Liver (tissue), 9 donors: ENCODE measurements around the gene ACTR6. TPM values are rescaled to one million over a fixed set of nuclear protein-coding genes. Genes with fewer than 3 reads are reported as not detected.

ENCODE experiments used
- DNase-seq: peaks from one replicate; pipeline ENCODE4 v3.0.0-alpha.2; 2017; ENCODE audit warnings: low spot score
- H3K27ac ChIP-seq, 2 donors: one replicate each; pipeline ENCODE4 v1.7.0; 2013; ENCODE audit warnings: inconsistent platforms in 2 of 2, low read length in 2 of 2, control low read depth in 1 of 2, low read depth in 1 of 2, mild to moderate bottlenecking in 1 of 2
- H3K27me3 ChIP-seq, 4 donors: one replicate each; pipeline versions ENCODE4 v1.6.1 to v1.7.0; 2013; ENCODE audit warnings: low read length in 3 of 4, inconsistent platforms in 1 of 4, mild to moderate bottlenecking in 1 of 4, moderate library complexity in 1 of 4; ENCODE audit not compliant: control insufficient read depth in 4 of 4, insufficient read depth in 4 of 4
- H3K36me3 ChIP-seq, 4 donors: one replicate each; pipeline versions ENCODE4 v1.6.1 to v1.7.0; 2013; ENCODE audit warnings: low read length in 3 of 4, mild to moderate bottlenecking in 3 of 4, low read depth in 1 of 4, moderate library complexity in 1 of 4; ENCODE audit not compliant: control insufficient read depth in 4 of 4, insufficient read depth in 3 of 4
- H3K4me1 ChIP-seq, 4 donors: one replicate each; pipeline versions ENCODE4 v1.6.1 to v1.7.0; 2013; ENCODE audit warnings: low read length in 3 of 4, mild to moderate bottlenecking in 3 of 4, moderate library complexity in 1 of 4; ENCODE audit not compliant: control insufficient read depth in 4 of 4, insufficient read depth in 4 of 4
- H3K4me3 ChIP-seq, 3 donors: one replicate each; pipeline versions ENCODE4 v1.6.1 to v1.7.0; 2013; ENCODE audit warnings: low read length in 3 of 3, control low read depth in 1 of 3, low read depth in 1 of 3, mild to moderate bottlenecking in 1 of 3
- H3K9ac ChIP-seq, 2 donors: one replicate each; pipeline ENCODE4 v1.7.0; 2013; ENCODE audit warnings: low read length in 2 of 2, mild to moderate bottlenecking in 2 of 2, moderate library complexity in 2 of 2, control low read depth in 1 of 2, low read depth in 1 of 2
- H3K9me3 ChIP-seq, 4 donors: one replicate each; pipeline versions ENCODE4 v1.6.1 to v1.7.0; 2013; ENCODE audit warnings: low read length in 3 of 4; ENCODE audit not compliant: control insufficient read depth in 4 of 4
- ATF3 ChIP-seq: IDR thresholded peaks from 2 replicates; pipeline ENCODE4 v1.6.1; 2016; ENCODE audit warnings: antibody characterized with exemption
- EGR1 ChIP-seq, 2 donors: IDR thresholded peaks; 2 replicates each; pipeline ENCODE4 v1.6.1; 2016 to 2018; ENCODE audit warnings: antibody characterized with exemption in 2 of 2, low read depth in 2 of 2
- FOXA1 ChIP-seq: IDR thresholded peaks from 2 replicates; pipeline ENCODE4 v1.6.1; 2016; ENCODE audit warnings: antibody characterized with exemption
- FOXA2 ChIP-seq: IDR thresholded peaks from 2 replicates; pipeline ENCODE4 v1.6.1; 2016; ENCODE audit warnings: antibody characterized with exemption
- GABPA ChIP-seq, 2 donors: IDR thresholded peaks in 1 of 2; conservative IDR thresholded peaks in 1 of 2; 2 replicates each; pipeline ENCODE4 v1.6.1; 2016; ENCODE audit warnings: antibody characterized with exemption in 2 of 2, mild to moderate bottlenecking in 1 of 2, moderate library complexity in 1 of 2
- HNF4A ChIP-seq, 2 donors: conservative IDR thresholded peaks; 2 replicates each; pipeline ENCODE4 v1.6.1; 2016; ENCODE audit warnings: antibody characterized with exemption in 2 of 2, mild to moderate bottlenecking in 2 of 2
- HNF4G ChIP-seq: IDR thresholded peaks from 2 replicates; pipeline ENCODE4 v1.6.1; 2016; ENCODE audit warnings: antibody characterized with exemption
- JUND ChIP-seq, 2 donors: IDR thresholded peaks; 2 replicates each; pipeline ENCODE4 v1.6.1; 2016; ENCODE audit warnings: antibody characterized with exemption in 2 of 2
- NR2F2 ChIP-seq: IDR thresholded peaks from 2 replicates; pipeline ENCODE4 v1.6.1; 2016; ENCODE audit warnings: antibody characterized with exemption
- RAD21 ChIP-seq, 2 donors: IDR thresholded peaks; 2 replicates each; pipeline ENCODE4 v1.6.1; 2016; ENCODE audit warnings: antibody characterized with exemption in 2 of 2, mild to moderate bottlenecking in 2 of 2
- RXRA ChIP-seq, 2 donors: IDR thresholded peaks; 2 replicates each; pipeline ENCODE4 v1.6.1; 2017 to 2018; ENCODE audit warnings: antibody characterized with exemption in 2 of 2, mild to moderate bottlenecking in 1 of 2
- SP1 ChIP-seq: IDR thresholded peaks from 2 replicates; pipeline ENCODE4 v1.6.1; 2018; ENCODE audit warnings: antibody characterized with exemption, mild to moderate bottlenecking
- TAF1 ChIP-seq: conservative IDR thresholded peaks from 2 replicates; pipeline ENCODE4 v1.6.1; 2016; ENCODE audit warnings: antibody characterized with exemption, mild to moderate bottlenecking
- YY1 ChIP-seq: IDR thresholded peaks from 2 replicates; pipeline ENCODE4 v1.6.1; 2016; ENCODE audit warnings: antibody characterized with exemption, mild to moderate bottlenecking
- WGBS: extraction: QIAGEN DNeasy Blood & Tissue Kit; methylation state at CpG from one replicate; pipeline ENCODE4 v1.1.7; 2013; 5-methylcytosine and 5-hydroxymethylcytosine counted together
- polyA plus RNA-seq, 2 donors: library from polyadenylated mRNA; stranded (reverse) in 1 of 2; unstranded in 1 of 2; fragments of 200-250 nt in 1 of 2; fragments of >200 nt in 1 of 2; fragmentation: Nextera tagmentation in 1 of 2; extraction: Ambion mirVana in 1 of 2; gene quantifications; one replicate each; pipeline versions ENCODE4 v1.2.1 to v1.2.3, GENCODE V29; 2013 to 2015
- total RNA-seq, 2 donors: library from RNA; depleted of rRNA; stranded (reverse); fragments of >200 nt; gene quantifications; one replicate each; pipeline ENCODE4 v1.2.3, GENCODE V29; 2014
- TF ChIP-seq, protein P1 (sequence below): fragments of 150-350 bp; IDR thresholded peaks from 2 replicates; pipeline ENCODE4 v1.5.1; 2017; ENCODE audit warnings: improper control_type of control experiment, low read depth, low read length; ENCODE audit not compliant: missing input control
- TF ChIP-seq, protein P2 (sequence below): IDR thresholded peaks from 2 replicates; pipeline ENCODE4 v1.6.1; 2016; ENCODE audit warnings: antibody characterized with exemption
- TF ChIP-seq, protein P3 (sequence below): IDR thresholded peaks from 2 replicates; pipeline ENCODE4 v1.6.1; 2016; ENCODE audit warnings: antibody characterized with exemption
- donor health status: healthy.
- donor health status: healthy.
- donor health status: healthy.
- donor health status: healthy.
- donor health status: healthy.

Gene ACTR6
- total and polyA plus RNA-seq, 4 donors, result 6.9 to 9.7 (median 8.7) TPM

- no peak for DNase-seq
- WGBS, result 45% methylated on average over 7 of the region's 7 CpGs
- H3K4me1 ChIP-seq, result peaks cover 0 to 4% (median 0%) of the 10 kb centered on the region in 4 donors
- no peaks in the 10 kb centered on the region for H3K9me3 ChIP-seq
- H3K4me3 ChIP-seq, result no peak overlapping the region
- no peaks in the 10 kb centered on the region for H3K27me3 ChIP-seq
- H3K27ac ChIP-seq, result no peak overlapping the region
- no peak overlapping the region for H3K9ac ChIP-seq
- H3K36me3 ChIP-seq, result no peaks in the 10 kb centered on the region
- TF ChIP-seq HNF4A (conservative IDR thresholded peaks at IDR 0.05) (no peak), RAD21 (IDR thresholded peaks at IDR 0.05) (peak; percentile 95)
- TF ChIP-seq, protein P1, sequence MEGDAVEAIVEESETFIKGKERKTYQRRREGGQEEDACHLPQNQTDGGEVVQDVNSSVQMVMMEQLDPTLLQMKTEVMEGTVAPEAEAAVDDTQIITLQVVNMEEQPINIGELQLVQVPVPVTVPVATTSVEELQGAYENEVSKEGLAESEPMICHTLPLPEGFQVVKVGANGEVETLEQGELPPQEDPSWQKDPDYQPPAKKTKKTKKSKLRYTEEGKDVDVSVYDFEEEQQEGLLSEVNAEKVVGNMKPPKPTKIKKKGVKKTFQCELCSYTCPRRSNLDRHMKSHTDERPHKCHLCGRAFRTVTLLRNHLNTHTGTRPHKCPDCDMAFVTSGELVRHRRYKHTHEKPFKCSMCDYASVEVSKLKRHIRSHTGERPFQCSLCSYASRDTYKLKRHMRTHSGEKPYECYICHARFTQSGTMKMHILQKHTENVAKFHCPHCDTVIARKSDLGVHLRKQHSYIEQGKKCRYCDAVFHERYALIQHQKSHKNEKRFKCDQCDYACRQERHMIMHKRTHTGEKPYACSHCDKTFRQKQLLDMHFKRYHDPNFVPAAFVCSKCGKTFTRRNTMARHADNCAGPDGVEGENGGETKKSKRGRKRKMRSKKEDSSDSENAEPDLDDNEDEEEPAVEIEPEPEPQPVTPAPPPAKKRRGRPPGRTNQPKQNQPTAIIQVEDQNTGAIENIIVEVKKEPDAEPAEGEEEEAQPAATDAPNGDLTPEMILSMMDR, result peak; percentile 78
Measured at GRCh38 chr12:100234591-100235304, 34.1 kb downstream of the ACTR6 start.

GRCh38 chr12:100238801-100239200, 38.2 kb downstream of the ACTR6 start:
- Histone ChIP-seq H3K9me3 (no peaks in the 10 kb centered on the region), H3K4me1 (peaks cover 0 to 4% (median 0%) of the 10 kb centered on the region in 4 donors), H3K36me3 (no peaks in the 10 kb centered on the region), H3K4me3 (no peak overlapping the region), H3K9ac (no peak overlapping the region), H3K27me3 (no peaks in the 10 kb centered on the region), H3K27ac (no peak overlapping the region)
- TF ChIP-seq SP1, result no peak
- no peak for TF ChIP-seq RAD21 (IDR thresholded peaks at IDR 0.05)
- TF ChIP-seq NR2F2, result no peak
- no peak for TF ChIP-seq HNF4G
- peak; percentile 35 to 51 for TF ChIP-seq HNF4A (conservative IDR thresholded peaks at IDR 0.05)
- DNase-seq, result no peak
- 54% methylated on average over 3 of the region's 3 CpGs for WGBS

DNA sequence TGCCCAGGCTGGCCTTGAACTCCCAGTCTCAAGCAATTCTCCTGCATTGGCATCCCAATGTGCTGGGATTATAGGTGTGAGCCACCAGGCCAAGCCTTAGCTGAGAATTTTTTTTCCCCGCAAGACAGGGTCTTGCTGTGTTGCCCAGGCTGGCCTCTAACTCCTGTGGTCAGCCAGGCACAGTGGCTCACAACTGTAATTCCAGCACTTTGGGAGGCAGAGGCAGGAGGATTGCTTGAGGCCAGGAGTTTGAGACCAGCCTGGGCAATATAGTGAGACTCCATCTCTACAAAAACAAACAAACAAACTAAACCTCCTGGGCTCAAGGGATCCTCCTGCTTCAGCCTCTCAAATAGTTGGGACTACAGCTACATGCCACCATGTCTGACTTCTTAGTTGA, 39.0 kb downstream of the ACTR6 start:
- peaks cover 0 to 4% (median 0%) of the 10 kb centered on the region in 4 donors for H3K4me1 ChIP-seq
- no peak overlapping the region for H3K27ac ChIP-seq
- H3K27me3 ChIP-seq, result no peaks in the 10 kb centered on the region
- TF ChIP-seq RAD21 (IDR thresholded peaks at IDR 0.05) (no peak), FOXA1 (no peak), SP1 (no peak), YY1 (no peak), HNF4A (conservative IDR thresholded peaks at IDR 0.05) (no peak), GABPA (IDR thresholded peaks at IDR 0.05 in 1 of 2, conservative IDR thresholded peaks at IDR 0.05 in 1 of 2) (no peak), HNF4G (no peak), FOXA2 (no peak)
- 96% methylated on average over 1 of the region's 1 CpG for WGBS
- no peak overlapping the region for H3K4me3 ChIP-seq
- no peak overlapping the region for H3K9ac ChIP-seq
- no peak for DNase-seq
- H3K36me3 ChIP-seq, result no peaks in the 10 kb centered on the region
- H3K9me3 ChIP-seq, result no peaks in the 10 kb centered on the region

- Histone ChIP-seq H3K36me3 (no peaks in the 10 kb centered on the region), H3K27ac (no peak overlapping the region), H3K9ac (no peak overlapping the region), H3K27me3 (no peaks in the 10 kb centered on the region), H3K4me1 (peaks cover 0 to 4% (median 0%) of the 10 kb centered on the region in 4 donors), H3K4me3 (no peak overlapping the region), H3K9me3 (no peaks in the 10 kb centered on the region)
- no peak for DNase-seq
- 87% methylated on average over 5 of the region's 5 CpGs for WGBS
- TF ChIP-seq YY1, result no peak
- TF ChIP-seq, protein P2, sequence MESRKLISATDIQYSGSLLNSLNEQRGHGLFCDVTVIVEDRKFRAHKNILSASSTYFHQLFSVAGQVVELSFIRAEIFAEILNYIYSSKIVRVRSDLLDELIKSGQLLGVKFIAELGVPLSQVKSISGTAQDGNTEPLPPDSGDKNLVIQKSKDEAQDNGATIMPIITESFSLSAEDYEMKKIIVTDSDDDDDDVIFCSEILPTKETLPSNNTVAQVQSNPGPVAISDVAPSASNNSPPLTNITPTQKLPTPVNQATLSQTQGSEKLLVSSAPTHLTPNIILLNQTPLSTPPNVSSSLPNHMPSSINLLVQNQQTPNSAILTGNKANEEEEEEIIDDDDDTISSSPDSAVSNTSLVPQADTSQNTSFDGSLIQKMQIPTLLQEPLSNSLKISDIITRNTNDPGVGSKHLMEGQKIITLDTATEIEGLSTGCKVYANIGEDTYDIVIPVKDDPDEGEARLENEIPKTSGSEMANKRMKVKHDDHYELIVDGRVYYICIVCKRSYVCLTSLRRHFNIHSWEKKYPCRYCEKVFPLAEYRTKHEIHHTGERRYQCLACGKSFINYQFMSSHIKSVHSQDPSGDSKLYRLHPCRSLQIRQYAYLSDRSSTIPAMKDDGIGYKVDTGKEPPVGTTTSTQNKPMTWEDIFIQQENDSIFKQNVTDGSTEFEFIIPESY, result no peak
- no peak for TF ChIP-seq JUND (IDR thresholded peaks at IDR 0.05)
- TF ChIP-seq EGR1 (IDR thresholded peaks at IDR 0.05; ENCODE audit: low read depth in 2 of 2), result no peak
- TF ChIP-seq RXRA (IDR thresholded peaks at IDR 0.05), result no peak
- TF ChIP-seq, protein P3, sequence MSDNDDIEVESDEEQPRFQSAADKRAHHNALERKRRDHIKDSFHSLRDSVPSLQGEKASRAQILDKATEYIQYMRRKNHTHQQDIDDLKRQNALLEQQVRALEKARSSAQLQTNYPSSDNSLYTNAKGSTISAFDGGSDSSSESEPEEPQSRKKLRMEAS, result no peak
- no peak for TF ChIP-seq ATF3
- no peak for TF ChIP-seq TAF1
- no peak for TF ChIP-seq FOXA2
- TF ChIP-seq HNF4G, result no peak
- TF ChIP-seq GABPA (IDR thresholded peaks at IDR 0.05 in 1 of 2, conservative IDR thresholded peaks at IDR 0.05 in 1 of 2), result no peak
- no peak for TF ChIP-seq NR2F2
- TF ChIP-seq SP1, result no peak
- TF ChIP-seq FOXA1, result no peak
Measured at GRCh38 chr12:100243137-100243536, 42.5 kb downstream of the ACTR6 start.
